ENCODE data around the gene PTPRN2. TPM values are rescaled to one million over a fixed set of nuclear protein-coding genes. Genes with fewer than 3 reads are reported as not detected.

The PTPRN2 gene
- total RNA-seq, 1 donor from 2014 or later, result 0.41 TPM

- Mint-ChIP-seq H3K4me3 (no peak overlapping the region), H3K27ac (no peak overlapping the region), H3K4me1 (ENCODE audit: low read depth) (peaks cover 6% of the 10 kb centered on the region), H3K27me3 (ENCODE audit: insufficient read depth) (peaks cover 1% of the 10 kb centered on the region), H3K9me3 (no peaks in the 10 kb centered on the region), H3K36me3 (ENCODE audit: low read depth) (no peaks in the 10 kb centered on the region)
- DNase-seq (ENCODE audit: low spot score), result no peak
- intact Hi-C loops (cut with micrococcal nuclease), result no loop called here
These were observed 700.9 kb downstream of the PTPRN2 start for GRCh38 chr7:157886711-157887110.

GRCh38 chr7:157886266-157886665, 701.4 kb downstream of the PTPRN2 start:
- peaks cover 3% of the 10 kb centered on the region for H3K4me1 Mint-ChIP-seq (ENCODE audit: low read depth)
- H3K27ac Mint-ChIP-seq, result no peak overlapping the region
- no peaks in the 10 kb centered on the region for H3K27me3 Mint-ChIP-seq (ENCODE audit: insufficient read depth)
- no peaks in the 10 kb centered on the region for H3K36me3 Mint-ChIP-seq (ENCODE audit: low read depth)
- DNase-seq (ENCODE audit: low spot score), result no peak
- no peak overlapping the region for H3K4me3 Mint-ChIP-seq
- no peaks in the 10 kb centered on the region for H3K9me3 Mint-ChIP-seq
- intact Hi-C loops (cut with micrococcal nuclease), result no loop called here

- Mint-ChIP-seq H3K27me3 (ENCODE audit: insufficient read depth) (no peaks in the 10 kb centered on the region), H3K4me1 (ENCODE audit: low read depth) (no peaks in the 10 kb centered on the region), H3K4me3 (no peak overlapping the region), H3K9me3 (peaks cover 10% of the 10 kb centered on the region), H3K36me3 (ENCODE audit: low read depth) (no peaks in the 10 kb centered on the region), H3K27ac (no peak overlapping the region)
- intact Hi-C loops (cut with micrococcal nuclease), result no loop called here
- DNase-seq (ENCODE audit: low spot score), result no peak
These were observed 702.5 kb downstream of the PTPRN2 start for GRCh38 chr7:157885140-157885539.

- intact Hi-C loops (cut with micrococcal nuclease), result no loop called here
- H3K4me1 Mint-ChIP-seq (ENCODE audit: low read depth), result no peaks in the 10 kb centered on the region
- H3K27ac Mint-ChIP-seq, result no peak overlapping the region
- H3K27me3 Mint-ChIP-seq (ENCODE audit: insufficient read depth), result no peaks in the 10 kb centered on the region
- no peaks in the 10 kb centered on the region for H3K36me3 Mint-ChIP-seq (ENCODE audit: low read depth)
- H3K4me3 Mint-ChIP-seq, result no peak overlapping the region
- DNase-seq (ENCODE audit: low spot score), result no peak
- peaks cover 15% of the 10 kb centered on the region for H3K9me3 Mint-ChIP-seq
These were observed 703.1 kb downstream of the PTPRN2 start for GRCh38 chr7:157884461-157885062.

- no peak overlapping the region for H3K4me3 Mint-ChIP-seq
- no peaks in the 10 kb centered on the region for H3K4me1 Mint-ChIP-seq (ENCODE audit: low read depth)
- H3K27ac Mint-ChIP-seq, result no peak overlapping the region
- no peaks in the 10 kb centered on the region for H3K36me3 Mint-ChIP-seq (ENCODE audit: low read depth)
- no peaks in the 10 kb centered on the region for H3K27me3 Mint-ChIP-seq (ENCODE audit: insufficient read depth)
- intact Hi-C loops (cut with micrococcal nuclease), result no loop called here
- DNase-seq (ENCODE audit: low spot score), result no peak
- peaks cover 15% of the 10 kb centered on the region for H3K9me3 Mint-ChIP-seq
These were observed 706.4 kb downstream of the PTPRN2 start for GRCh38 chr7:157881048-157881771.

GRCh38 chr7:157879391-157879790, 708.2 kb downstream of the PTPRN2 start:
- H3K9me3 Mint-ChIP-seq, result peaks cover 15% of the 10 kb centered on the region
- intact Hi-C loops (cut with micrococcal nuclease), result no loop called here
- no peak overlapping the region for H3K4me3 Mint-ChIP-seq
- DNase-seq (ENCODE audit: low spot score), result no peak
- H3K27ac Mint-ChIP-seq, result no peak overlapping the region
- H3K36me3 Mint-ChIP-seq (ENCODE audit: low read depth), result no peaks in the 10 kb centered on the region
- H3K4me1 Mint-ChIP-seq (ENCODE audit: low read depth), result peaks cover 10% of the 10 kb centered on the region
- no peaks in the 10 kb centered on the region for H3K27me3 Mint-ChIP-seq (ENCODE audit: insufficient read depth)

GRCh38 chr7:157877298-157878090, 710.1 kb downstream of the PTPRN2 start:
- Mint-ChIP-seq H3K9me3 (peaks cover 15% of the 10 kb centered on the region), H3K27me3 (ENCODE audit: insufficient read depth) (no peaks in the 10 kb centered on the region), H3K4me3 (no peak overlapping the region), H3K4me1 (ENCODE audit: low read depth) (peaks cover 10% of the 10 kb centered on the region), H3K27ac (no peak overlapping the region), H3K36me3 (ENCODE audit: low read depth) (no peaks in the 10 kb centered on the region)
- intact Hi-C loops (cut with micrococcal nuclease), result no loop called here
- no peak for DNase-seq (ENCODE audit: low spot score)

- no peaks in the 10 kb centered on the region for H3K27me3 Mint-ChIP-seq (ENCODE audit: insufficient read depth)
- H3K9me3 Mint-ChIP-seq, result peaks cover 15% of the 10 kb centered on the region
- H3K36me3 Mint-ChIP-seq (ENCODE audit: low read depth), result no peaks in the 10 kb centered on the region
- peaks cover 13% of the 10 kb centered on the region for H3K4me1 Mint-ChIP-seq (ENCODE audit: low read depth)
- no peak for DNase-seq (ENCODE audit: low spot score)
- H3K4me3 Mint-ChIP-seq, result no peak overlapping the region
- intact Hi-C loops (cut with micrococcal nuclease), result no loop called here
- H3K27ac Mint-ChIP-seq, result no peak overlapping the region
These were observed 710.9 kb downstream of the PTPRN2 start for GRCh38 chr7:157876469-157877285.

GRCh38 chr7:157875230-157876179, 712.1 kb downstream of the PTPRN2 start:
- Mint-ChIP-seq H3K27ac (no peak overlapping the region), H3K27me3 (ENCODE audit: insufficient read depth) (no peaks in the 10 kb centered on the region), H3K36me3 (ENCODE audit: low read depth) (no peaks in the 10 kb centered on the region), H3K9me3 (peaks cover 8% of the 10 kb centered on the region), H3K4me1 (ENCODE audit: low read depth) (peaks cover 16% of the 10 kb centered on the region), H3K4me3 (peak overlapping the region; percentile 56)
- intact Hi-C loops (cut with micrococcal nuclease), result loop anchor here (1.0 kb wide), 1 partner anchor 477 kb away; no protein-coding TSS in a partner anchor
- DNase-seq (ENCODE audit: low spot score), result peak; percentile 30

GRCh38 chr7:157874870-157875229, 712.8 kb downstream of the PTPRN2 start:
- H3K36me3 Mint-ChIP-seq (ENCODE audit: low read depth), result no peaks in the 10 kb centered on the region
- H3K27ac Mint-ChIP-seq, result no peak overlapping the region
- H3K4me3 Mint-ChIP-seq, result peak overlapping the region; percentile 56
- peaks cover 3% of the 10 kb centered on the region for H3K9me3 Mint-ChIP-seq
- no peak for DNase-seq (ENCODE audit: low spot score)
- H3K4me1 Mint-ChIP-seq (ENCODE audit: low read depth), result peaks cover 16% of the 10 kb centered on the region
- intact Hi-C loops (cut with micrococcal nuclease), result loop anchor here (1.0 kb wide), 1 partner anchor 477 kb away; no protein-coding TSS in a partner anchor
- no peaks in the 10 kb centered on the region for H3K27me3 Mint-ChIP-seq (ENCODE audit: insufficient read depth)

GRCh38 chr7:157874208-157874816, 713.3 kb downstream of the PTPRN2 start:
- H3K4me1 Mint-ChIP-seq (ENCODE audit: low read depth), result peaks cover 16% of the 10 kb centered on the region
- intact Hi-C loops (cut with micrococcal nuclease), result no loop called here
- H3K4me3 Mint-ChIP-seq, result peak overlapping the region; percentile 31
- H3K9me3 Mint-ChIP-seq, result no peaks in the 10 kb centered on the region
- DNase-seq (ENCODE audit: low spot score), result no peak
- no peaks in the 10 kb centered on the region for H3K27me3 Mint-ChIP-seq (ENCODE audit: insufficient read depth)
- H3K27ac Mint-ChIP-seq, result no peak overlapping the region
- H3K36me3 Mint-ChIP-seq (ENCODE audit: low read depth), result no peaks in the 10 kb centered on the region

All from activated T-helper 1 cell treated with anti-CD3 and anti-CD28 coated beads, Interleukin-12 subunit alpha, Interleukin-12 subunit beta, Interleukin-2, Interleukin-4 antibody, amounts not matched to agents 30 ng/mL and 10 ng/mL and 1 ng/mL, durations not matched to agents 14 hours and 24 hours and 36 hours (primary cell).